Measurements from ENCODE around the gene CCT2.
A peak's percentile ranks its signal among the peaks of the same experiment; 100 is the strongest.

The CCT2 gene

GRCh38 chr12:69639400-69640016, 54.2 kb downstream of the CCT2 start:
- TF ChIP-seq, protein P1, sequence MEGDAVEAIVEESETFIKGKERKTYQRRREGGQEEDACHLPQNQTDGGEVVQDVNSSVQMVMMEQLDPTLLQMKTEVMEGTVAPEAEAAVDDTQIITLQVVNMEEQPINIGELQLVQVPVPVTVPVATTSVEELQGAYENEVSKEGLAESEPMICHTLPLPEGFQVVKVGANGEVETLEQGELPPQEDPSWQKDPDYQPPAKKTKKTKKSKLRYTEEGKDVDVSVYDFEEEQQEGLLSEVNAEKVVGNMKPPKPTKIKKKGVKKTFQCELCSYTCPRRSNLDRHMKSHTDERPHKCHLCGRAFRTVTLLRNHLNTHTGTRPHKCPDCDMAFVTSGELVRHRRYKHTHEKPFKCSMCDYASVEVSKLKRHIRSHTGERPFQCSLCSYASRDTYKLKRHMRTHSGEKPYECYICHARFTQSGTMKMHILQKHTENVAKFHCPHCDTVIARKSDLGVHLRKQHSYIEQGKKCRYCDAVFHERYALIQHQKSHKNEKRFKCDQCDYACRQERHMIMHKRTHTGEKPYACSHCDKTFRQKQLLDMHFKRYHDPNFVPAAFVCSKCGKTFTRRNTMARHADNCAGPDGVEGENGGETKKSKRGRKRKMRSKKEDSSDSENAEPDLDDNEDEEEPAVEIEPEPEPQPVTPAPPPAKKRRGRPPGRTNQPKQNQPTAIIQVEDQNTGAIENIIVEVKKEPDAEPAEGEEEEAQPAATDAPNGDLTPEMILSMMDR (IDR thresholded peaks at IDR 0.05; ENCODE audit: low read depth, low read length) = peak; percentile 98

GRCh38 chr12:69641546-69641945, 56.3 kb downstream of the CCT2 start:
- TF ChIP-seq, protein P1 (IDR thresholded peaks at IDR 0.05; ENCODE audit: low read depth, low read length) = no peak
- Histone ChIP-seq H3K27me3 (no peaks in the 10 kb centered on the region), H3K4me3 (ENCODE audit: low read depth, low read length) (no peak overlapping the region), H3K9me3 (no peaks in the 10 kb centered on the region), H3K4me1 (no peaks in the 10 kb centered on the region), H3K36me3 (no peaks in the 10 kb centered on the region)
- DNase-seq = no peak

More at GRCh38 chr12:69639400-69640016, 54.2 kb downstream of the CCT2 start:
- Histone ChIP-seq H3K4me1 (no peaks in the 10 kb centered on the region), H3K9me3 (no peaks in the 10 kb centered on the region), H3K4me3 (ENCODE audit: low read depth, low read length) (no peak overlapping the region), H3K27me3 (no peaks in the 10 kb centered on the region), H3K36me3 (no peaks in the 10 kb centered on the region)
- peak; percentile 78 for DNase-seq

- no peaks in the 10 kb centered on the region for H3K27me3 ChIP-seq
- no peaks in the 10 kb centered on the region for H3K36me3 ChIP-seq
- TF ChIP-seq, protein P1 (IDR thresholded peaks at IDR 0.05; ENCODE audit: low read depth, low read length) = no peak
- DNase-seq = no peak
- no peak overlapping the region for H3K4me3 ChIP-seq (ENCODE audit: low read depth, low read length)
- no peaks in the 10 kb centered on the region for H3K9me3 ChIP-seq
- H3K4me1 ChIP-seq = no peaks in the 10 kb centered on the region
These were observed 57.3 kb downstream of the CCT2 start for GRCh38 chr12:69642531-69642930.

DNA sequence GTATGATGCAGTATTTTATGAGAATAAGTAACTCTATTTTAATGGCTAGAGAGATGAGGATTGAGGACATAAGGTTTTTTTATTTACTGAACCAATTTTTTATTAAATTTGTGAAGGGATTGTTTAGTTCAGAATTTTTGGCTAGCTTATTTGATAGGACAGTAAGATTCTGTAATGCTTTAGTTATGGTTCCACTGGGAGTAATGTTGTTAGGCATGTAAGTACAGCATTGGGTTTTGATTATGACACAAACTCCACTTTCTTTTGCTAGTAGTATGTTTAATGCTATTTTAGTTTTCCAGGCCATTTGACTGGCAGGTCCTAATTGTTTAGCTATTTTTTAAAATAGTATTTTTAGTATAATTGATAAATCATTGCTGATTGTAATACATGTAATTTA, 59.3 kb downstream of the CCT2 start:
- Histone ChIP-seq H3K36me3 (no peaks in the 10 kb centered on the region), H3K4me3 (ENCODE audit: low read depth, low read length) (no peak overlapping the region), H3K27me3 (peaks cover 5% of the 10 kb centered on the region; the same call in 1 of the 2 replicates), H3K4me1 (no peaks in the 10 kb centered on the region), H3K9me3 (no peaks in the 10 kb centered on the region)
- no peak for DNase-seq
- TF ChIP-seq, protein P1 (IDR thresholded peaks at IDR 0.05; ENCODE audit: low read depth, low read length) = no peak

- TF ChIP-seq, protein P1 (IDR thresholded peaks at IDR 0.05; ENCODE audit: low read depth, low read length) = no peak
These were observed 59.8 kb downstream of the CCT2 start for GRCh38 chr12:69645031-69645430.

GRCh38 chr12:69647178-69647577, 61.9 kb downstream of the CCT2 start:
- Histone ChIP-seq H3K4me3 (ENCODE audit: low read depth, low read length) (no peak overlapping the region), H3K36me3 (no peaks in the 10 kb centered on the region), H3K9me3 (no peaks in the 10 kb centered on the region), H3K27me3 (peaks cover 5% of the 10 kb centered on the region; the same call in 1 of the 2 replicates), H3K4me1 (no peaks in the 10 kb centered on the region)
- no peak for DNase-seq
- TF ChIP-seq, protein P1 (IDR thresholded peaks at IDR 0.05; ENCODE audit: low read depth, low read length) = no peak

More at GRCh38 chr12:69645031-69645430, 59.8 kb downstream of the CCT2 start:
- H3K4me1 ChIP-seq = no peaks in the 10 kb centered on the region
- no peak for DNase-seq
- no peak overlapping the region for H3K4me3 ChIP-seq (ENCODE audit: low read depth, low read length)
- no peaks in the 10 kb centered on the region for H3K36me3 ChIP-seq
- peaks cover 5% of the 10 kb centered on the region; the same call in 1 of the 2 replicates for H3K27me3 ChIP-seq
- no peaks in the 10 kb centered on the region for H3K9me3 ChIP-seq

Data from BE2C (cell line).